Cardiac muscle cell (in vitro differentiated cells and primary cell): Measurements from ENCODE around the gene ANXA3. TPM values are rescaled to one million over a fixed set of nuclear protein-coding genes. Genes with fewer than 3 reads are reported as not detected.
"Not testable (repeated sequence)": the region's sequence is repeated elsewhere in the genome, so short reads cannot be mapped to it uniquely, and the experiment has no call there.

Experiments
- DNase-seq, 2 donors: peaks; one replicate each; pipeline versions ENCODE4 v3.0.0 to v3.0.0-alpha.2; 2010 to 2017; ENCODE audit warnings: low read depth in 1 of 2, low spot score in 1 of 2
- H3K27ac ChIP-seq: fragments of 200-600 bp; sonication (generic); 2 replicates; pipeline ENCODE4 v1.5.1; 2016
- H3K27me3 ChIP-seq: fragments of 200-600 bp; sonication (generic); 2 replicates; pipeline ENCODE4 v1.6.0; 2016; ENCODE audit warnings: control low read depth
- H3K36me3 ChIP-seq: fragments of 200-600 bp; sonication (generic); 2 replicates; pipeline ENCODE4 v1.5.1; 2016; ENCODE audit warnings: control low read depth
- H3K4me1 ChIP-seq: fragments of 200-600 bp; sonication (generic); 2 replicates; pipeline ENCODE4 v1.8.1; 2017; ENCODE audit warnings: low read depth, mild to moderate bottlenecking, mixed run types
- H3K4me3 ChIP-seq: fragments of 200-600 bp; sonication (generic); 2 replicates; pipeline ENCODE4 v1.5.1; 2016; ENCODE audit warnings: mild to moderate bottlenecking
- H3K9me3 ChIP-seq: fragments of 200-600 bp; sonication (generic); 2 replicates; pipeline ENCODE4 v1.5.1; 2017; ENCODE audit warnings: low read depth, mild to moderate bottlenecking, control low read depth
- polyA plus RNA-seq: library from polyadenylated mRNA; unstranded; fragments of >200 nt; fragmentation: Nextera tagmentation; extraction: Ambion mirVana; gene quantifications from 2 replicates; pipeline ENCODE4 v1.2.1, GENCODE V29; 2016
- total RNA-seq: library from RNA; depleted of rRNA; stranded (reverse); fragments of >200 nt; gene quantifications from 2 replicates; pipeline ENCODE4 v1.2.3, GENCODE V29; 2016
- TF ChIP-seq, protein P1 (sequence below): IDR thresholded peaks from 2 replicates; pipeline ENCODE4 v1.5.1; 2012; ENCODE audit warnings: low read depth, mild to moderate bottlenecking, low read length

Gene ANXA3, protein sequence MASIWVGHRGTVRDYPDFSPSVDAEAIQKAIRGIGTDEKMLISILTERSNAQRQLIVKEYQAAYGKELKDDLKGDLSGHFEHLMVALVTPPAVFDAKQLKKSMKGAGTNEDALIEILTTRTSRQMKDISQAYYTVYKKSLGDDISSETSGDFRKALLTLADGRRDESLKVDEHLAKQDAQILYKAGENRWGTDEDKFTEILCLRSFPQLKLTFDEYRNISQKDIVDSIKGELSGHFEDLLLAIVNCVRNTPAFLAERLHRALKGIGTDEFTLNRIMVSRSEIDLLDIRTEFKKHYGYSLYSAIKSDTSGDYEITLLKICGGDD
- total RNA-seq, result 18.7 and 38.1 TPM in 2 replicates
- polyA plus RNA-seq, result 23.7 and 33.3 TPM in 2 replicates

DNA sequence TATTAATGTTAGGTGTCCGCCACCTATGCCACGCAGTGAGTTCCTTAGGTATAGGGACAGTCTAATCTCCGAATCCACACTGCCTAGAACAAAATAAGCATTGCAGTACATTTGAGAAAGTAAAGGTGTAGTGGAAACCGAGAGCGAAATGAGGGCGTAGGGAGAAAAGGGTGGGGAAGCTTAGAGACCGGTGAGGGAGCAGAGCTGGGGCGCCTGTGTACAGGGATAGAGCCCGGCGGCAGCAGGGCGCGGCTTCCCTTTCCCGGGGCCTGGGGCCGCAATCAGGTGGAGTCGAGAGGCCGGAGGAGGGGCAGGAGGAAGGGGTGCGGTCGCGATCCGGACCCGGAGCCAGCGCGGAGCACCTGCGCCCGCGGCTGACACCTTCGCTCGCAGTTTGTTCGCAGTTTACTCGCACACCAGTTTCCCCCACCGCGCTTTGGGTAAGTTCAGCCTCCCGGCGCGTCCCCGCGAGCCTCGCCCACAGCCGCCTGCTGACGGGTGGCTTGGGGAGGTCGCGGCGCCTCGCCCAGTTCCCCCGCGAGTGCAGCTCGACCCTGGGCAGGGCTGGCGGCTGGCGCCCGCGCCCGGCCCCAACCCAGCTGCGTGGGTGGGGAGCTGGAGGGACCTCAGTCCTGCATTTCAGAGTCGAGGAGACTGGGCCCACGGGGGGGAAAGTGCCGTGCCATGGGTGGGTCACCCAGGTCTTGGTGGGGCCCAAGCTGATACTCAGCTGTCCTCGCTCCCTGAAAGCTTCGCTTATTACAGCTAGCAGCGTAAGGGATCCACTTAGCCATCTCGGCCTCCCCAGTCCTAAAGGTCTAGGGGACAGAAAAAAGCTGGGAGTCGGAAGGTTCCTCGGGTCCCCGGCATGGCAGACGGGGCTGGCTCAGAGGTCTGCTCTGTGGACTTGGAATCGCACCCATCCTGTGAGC lies at the start of gene ANXA3:
ANXA3 (plus strand) TSS at position 351 of the 932 bp plus-strand sequence. CDS start 2,704 bp downstream, outside the sequence.
- no peaks in the 10 kb centered on the region for H3K9me3 ChIP-seq
- TF ChIP-seq, protein P1, sequence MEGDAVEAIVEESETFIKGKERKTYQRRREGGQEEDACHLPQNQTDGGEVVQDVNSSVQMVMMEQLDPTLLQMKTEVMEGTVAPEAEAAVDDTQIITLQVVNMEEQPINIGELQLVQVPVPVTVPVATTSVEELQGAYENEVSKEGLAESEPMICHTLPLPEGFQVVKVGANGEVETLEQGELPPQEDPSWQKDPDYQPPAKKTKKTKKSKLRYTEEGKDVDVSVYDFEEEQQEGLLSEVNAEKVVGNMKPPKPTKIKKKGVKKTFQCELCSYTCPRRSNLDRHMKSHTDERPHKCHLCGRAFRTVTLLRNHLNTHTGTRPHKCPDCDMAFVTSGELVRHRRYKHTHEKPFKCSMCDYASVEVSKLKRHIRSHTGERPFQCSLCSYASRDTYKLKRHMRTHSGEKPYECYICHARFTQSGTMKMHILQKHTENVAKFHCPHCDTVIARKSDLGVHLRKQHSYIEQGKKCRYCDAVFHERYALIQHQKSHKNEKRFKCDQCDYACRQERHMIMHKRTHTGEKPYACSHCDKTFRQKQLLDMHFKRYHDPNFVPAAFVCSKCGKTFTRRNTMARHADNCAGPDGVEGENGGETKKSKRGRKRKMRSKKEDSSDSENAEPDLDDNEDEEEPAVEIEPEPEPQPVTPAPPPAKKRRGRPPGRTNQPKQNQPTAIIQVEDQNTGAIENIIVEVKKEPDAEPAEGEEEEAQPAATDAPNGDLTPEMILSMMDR, result no peak
- DNase-seq, result peak; percentile 32 to 56
- H3K36me3 ChIP-seq, result no peaks in the 10 kb centered on the region
- H3K4me3 ChIP-seq, result peak within 1 kb of the TSS; percentile 55
- peak within 1 kb of the TSS; percentile 70 for H3K27ac ChIP-seq
- peaks cover 5% of the 10 kb centered on the region for H3K27me3 ChIP-seq
- H3K4me1 ChIP-seq, result peaks cover 16% of the 10 kb centered on the region

DNA sequence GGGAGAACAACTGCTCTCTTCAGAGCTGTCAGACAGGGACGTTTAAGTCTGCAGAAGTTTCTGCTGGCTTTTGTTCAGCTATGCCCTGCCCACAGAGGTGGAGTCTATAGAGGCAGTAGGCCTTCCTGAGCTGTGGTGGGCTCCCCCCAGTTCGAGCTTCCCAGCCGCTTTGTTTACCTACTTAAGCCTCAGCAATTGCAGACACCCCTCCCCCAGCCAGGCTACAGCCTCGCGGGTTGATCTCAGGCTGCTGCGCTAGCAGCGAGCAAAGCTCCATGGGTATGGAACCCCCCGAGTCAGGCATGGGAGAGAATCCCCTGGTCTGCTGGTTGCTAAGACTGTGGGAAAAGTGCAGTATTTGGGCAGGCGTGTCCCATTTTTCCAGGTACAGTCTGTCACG lies 45.3 kb upstream of the ANXA3 start:
- H3K4me1 ChIP-seq, H3K9me3 ChIP-seq, H3K4me3 ChIP-seq, H3K36me3 ChIP-seq, H3K27me3 ChIP-seq, H3K27ac ChIP-seq, DNase-seq: not testable (repeated sequence)

DNA sequence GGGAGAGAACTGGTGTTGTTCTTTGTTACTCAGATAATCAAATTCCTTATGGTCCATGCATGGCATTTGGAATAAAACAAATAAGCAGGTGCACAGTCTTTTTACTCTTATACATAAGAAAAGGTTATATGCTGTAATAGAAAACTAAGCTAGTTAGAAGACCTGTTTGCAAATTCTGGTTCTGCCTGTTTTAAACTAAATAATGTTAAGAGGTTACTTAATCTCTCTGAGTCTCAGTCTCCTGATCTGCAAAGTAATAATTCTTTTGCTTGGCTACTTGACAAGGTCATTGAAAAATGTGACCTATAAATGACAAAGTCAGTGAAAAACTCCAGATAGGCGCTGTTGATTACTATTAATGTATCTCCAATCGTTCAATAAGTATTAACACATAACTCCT lies 42.5 kb upstream of the ANXA3 start:
- no peak overlapping the region for H3K27ac ChIP-seq
- H3K9me3 ChIP-seq, result no peaks in the 10 kb centered on the region
- no peaks in the 10 kb centered on the region for H3K27me3 ChIP-seq
- no peak for DNase-seq
- TF ChIP-seq, protein P1, result no peak
- no peak overlapping the region for H3K4me3 ChIP-seq
- no peaks in the 10 kb centered on the region for H3K36me3 ChIP-seq
- H3K4me1 ChIP-seq, result no peaks in the 10 kb centered on the region

DNA sequence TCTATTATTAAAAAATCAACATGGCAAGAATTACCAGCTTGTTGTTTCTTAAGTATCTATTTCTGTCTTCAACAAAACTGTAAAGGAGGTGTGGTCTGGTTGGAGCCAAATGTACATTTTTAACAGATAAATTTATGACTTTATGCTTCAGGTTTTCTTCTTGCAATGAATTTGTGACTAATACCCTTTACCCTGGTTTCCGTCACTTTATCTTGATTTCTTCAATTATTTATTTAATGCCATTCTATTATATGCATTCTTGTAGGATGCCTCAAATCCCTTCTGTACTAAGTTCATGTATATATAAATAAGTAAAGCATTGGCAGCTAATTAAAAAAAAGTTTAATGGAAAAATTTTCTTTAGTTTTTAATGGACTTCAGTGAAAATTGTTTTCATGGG lies 41.5 kb upstream of the ANXA3 start:
- H3K27ac ChIP-seq, result no peak overlapping the region
- H3K36me3 ChIP-seq, result no peaks in the 10 kb centered on the region
- H3K27me3 ChIP-seq, result no peaks in the 10 kb centered on the region
- H3K4me1 ChIP-seq, result no peaks in the 10 kb centered on the region
- no peak for DNase-seq
- TF ChIP-seq, protein P1, result no peak
- H3K9me3 ChIP-seq, result no peaks in the 10 kb centered on the region
- H3K4me3 ChIP-seq, result no peak overlapping the region

DNA sequence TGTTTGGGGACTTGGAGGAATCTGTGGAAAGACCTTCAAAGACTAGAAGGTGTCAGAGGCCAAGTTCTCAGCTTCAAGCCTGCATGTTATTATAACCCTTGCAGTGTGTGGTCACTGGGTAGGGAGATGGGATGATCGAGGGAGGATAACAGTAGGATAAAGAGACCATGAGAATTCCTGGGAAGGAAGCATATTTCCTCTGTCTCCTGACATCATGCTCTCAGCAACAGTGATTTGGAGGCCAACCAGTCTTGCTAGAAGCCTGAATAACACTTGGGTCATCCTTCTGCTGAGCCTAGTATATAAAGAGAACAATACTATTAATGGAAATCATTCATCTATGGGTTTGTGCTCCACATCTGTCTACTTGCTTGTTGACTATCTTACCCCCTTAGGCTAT lies 40.9 kb upstream of the ANXA3 start:
- Histone ChIP-seq H3K27ac (no peak overlapping the region), H3K4me1 (no peaks in the 10 kb centered on the region), H3K27me3 (no peaks in the 10 kb centered on the region), H3K9me3 (no peaks in the 10 kb centered on the region), H3K4me3 (no peak overlapping the region), H3K36me3 (no peaks in the 10 kb centered on the region)
- TF ChIP-seq, protein P1, result no peak
- DNase-seq, result no peak
